ENCODE results near the gene ATP2B2. TPM values are rescaled to one million over a fixed set of nuclear protein-coding genes. Genes with fewer than 3 reads are reported as not detected.

The ATP2B2 gene
- total RNA-seq, 1 experiment from 2014 or later, result not detected

GRCh38 chr3:10277115-10277625 lies 228.2 kb downstream of the ATP2B2 start:
- no peaks in the 10 kb centered on the region for H3K9me3 Mint-ChIP-seq (ENCODE audit: unreplicated experiment)
- intact Hi-C loops (cut with micrococcal nuclease), result no loop called here
- BruUV-seq (replicated peaks), result no TSS peak
- H3K36me3 Mint-ChIP-seq (ENCODE audit: insufficient read depth, unreplicated experiment), result peaks cover 66% of the 10 kb centered on the region
- DNase-seq (ENCODE audit: unreplicated experiment), result no peak
- H3K4me3 Mint-ChIP-seq (ENCODE audit: unreplicated experiment), result no peak overlapping the region
- no peak overlapping the region for H3K27ac Mint-ChIP-seq (ENCODE audit: low read depth, unreplicated experiment)
- no peaks in the 10 kb centered on the region for H3K27me3 Mint-ChIP-seq (ENCODE audit: insufficient read depth, unreplicated experiment)
- TF ChIP-seq CTCF (IDR thresholded peaks at IDR 0.05; ENCODE audit: unreplicated experiment), result no peak
- CTCF ChIA-PET, result no interaction called here
- H3K4me1 Mint-ChIP-seq (ENCODE audit: insufficient read depth, unreplicated experiment), result peaks cover 16% of the 10 kb centered on the region
- POLR2A ChIA-PET, result no interaction called here

DNA sequence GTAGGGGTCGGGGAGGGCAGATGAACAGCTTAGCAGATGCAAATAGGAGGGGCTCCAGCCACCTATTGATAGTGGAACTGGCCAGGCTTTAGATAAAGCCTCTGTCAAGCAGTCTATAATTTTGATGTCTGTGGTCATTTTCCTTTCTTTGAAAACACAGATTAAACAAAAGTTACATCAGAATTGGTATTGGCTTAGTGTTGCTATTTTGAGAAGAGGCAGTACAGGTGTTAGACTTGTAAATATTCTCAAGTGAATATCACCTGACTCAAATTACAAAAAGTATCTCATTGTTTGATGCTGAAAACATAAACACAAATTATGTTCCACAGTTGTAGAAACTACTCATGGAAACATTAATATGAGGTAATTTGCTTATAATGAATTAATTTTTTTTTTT lies 230.8 kb downstream of the ATP2B2 start:
- no peak for TF ChIP-seq CTCF (IDR thresholded peaks at IDR 0.05; ENCODE audit: unreplicated experiment)
- no peaks in the 10 kb centered on the region for H3K9me3 Mint-ChIP-seq (ENCODE audit: unreplicated experiment)
- intact Hi-C loops (cut with micrococcal nuclease), result no loop called here
- peaks cover 62% of the 10 kb centered on the region for H3K36me3 Mint-ChIP-seq (ENCODE audit: insufficient read depth, unreplicated experiment)
- no peak overlapping the region for H3K27ac Mint-ChIP-seq (ENCODE audit: low read depth, unreplicated experiment)
- H3K4me1 Mint-ChIP-seq (ENCODE audit: insufficient read depth, unreplicated experiment), result peaks cover 16% of the 10 kb centered on the region
- ChIA-PET POLR2A (interaction anchor here (0.5 to 1.2 kb wide), 4 partner anchors 9 to 45 kb away, joined by 3 to 6 read pairs (median 3); no protein-coding TSS in a partner anchor), CTCF (interaction anchor here (0.8 kb wide), 1 partner anchor 13 kb away, joined by 3 read pairs; no protein-coding TSS in a partner anchor)
- no peak overlapping the region for H3K4me3 Mint-ChIP-seq (ENCODE audit: unreplicated experiment)
- no peaks in the 10 kb centered on the region for H3K27me3 Mint-ChIP-seq (ENCODE audit: insufficient read depth, unreplicated experiment)
- DNase-seq (ENCODE audit: unreplicated experiment), result no peak
- no TSS peak for BruUV-seq (replicated peaks)

Small RNA genes within 50 kb of the gene (microRNA-seq; reads per million reads assigned to microRNA genes)
- not detected for gene MIR378B
- gene MIR885, result not detected

Other genes starting within 250 kb of the ATP2B2 start
- not detected in 2 replicates for gene GHRL, start 212.6 kb downstream of the ATP2B2 start, total RNA-seq (2022)
- gene SEC13, start 184.5 kb downstream of the ATP2B2 start, total RNA-seq (2022), result 141 and 156 TPM in 2 replicates